Cardiac fibroblast (primary cell): ENCODE data around the gene PHF12.

ENCODE experiments used
- DNase-seq, 2 donors: peaks; one replicate each; pipeline versions ENCODE4 v3.0.0 to v3.0.0-alpha.2; 2010; ENCODE audit warnings: low read depth in 2 of 2
- H3K4me3 ChIP-seq, 2 donors: replicated peaks in 1 of 2; 1 replicate in 1 of 2; 2 replicates in 1 of 2; pipeline ENCODE4 v1.5.1; 2011; ENCODE audit warnings: low read depth in 2 of 2, low read length in 2 of 2, mild to moderate bottlenecking in 2 of 2, moderate library complexity in 1 of 2
- CTCF ChIP-seq: IDR thresholded peaks from one replicate; pipeline ENCODE4 v1.5.1; 2011; ENCODE audit warnings: low read depth, mild to moderate bottlenecking, low read length, inconsistent platforms

The PHF12 gene

GRCh38 chr17:28944343-28944742 is 7.0 kb downstream of the PHF12 start:
- no peak for TF ChIP-seq CTCF
- DNase-seq = no peak
- no peak overlapping the region for H3K4me3 ChIP-seq

GRCh38 chr17:28942925-28943324 is 8.4 kb downstream of the PHF12 start:
- DNase-seq = no peak
- TF ChIP-seq CTCF = no peak
- H3K4me3 ChIP-seq = no peak overlapping the region

- H3K4me3 ChIP-seq = no peak overlapping the region
- TF ChIP-seq CTCF = no peak
- DNase-seq = no peak
These were observed 10.1 kb downstream of the PHF12 start for GRCh38 chr17:28941251-28941650.

GRCh38 chr17:28940675-28941074 is 10.6 kb downstream of the PHF12 start:
- TF ChIP-seq CTCF = no peak
- H3K4me3 ChIP-seq = no peak overlapping the region
- no peak for DNase-seq

- TF ChIP-seq CTCF = no peak
- DNase-seq = no peak
- no peak overlapping the region for H3K4me3 ChIP-seq
These were observed 11.2 kb downstream of the PHF12 start for GRCh38 chr17:28940142-28940541.

GRCh38 chr17:28938552-28938951 is 12.8 kb downstream of the PHF12 start:
- no peak for DNase-seq
- no peak overlapping the region for H3K4me3 ChIP-seq
- TF ChIP-seq CTCF = no peak

GRCh38 chr17:28937044-28937729 is 14.1 kb downstream of the PHF12 start:
- TF ChIP-seq CTCF = no peak
- no peak overlapping the region for H3K4me3 ChIP-seq
- DNase-seq = peak; percentile 69 to 72
